HL-60/S4 treated with phorbol 12-myristate 13-acetate at 8.2 ng/mL for 4 days and 3 days (cell line): ENCODE data around the gene KHSRP.

ENCODE experiments used
- in situ Hi-C: fragments of 300-500 bp; cut with MboI; formaldehyde crosslinking; loops from 2 replicates; pipeline ENCODE4 v1.15.0; 2022; ENCODE audit warnings: low sequenced_read_pairs

The KHSRP gene

DNA sequence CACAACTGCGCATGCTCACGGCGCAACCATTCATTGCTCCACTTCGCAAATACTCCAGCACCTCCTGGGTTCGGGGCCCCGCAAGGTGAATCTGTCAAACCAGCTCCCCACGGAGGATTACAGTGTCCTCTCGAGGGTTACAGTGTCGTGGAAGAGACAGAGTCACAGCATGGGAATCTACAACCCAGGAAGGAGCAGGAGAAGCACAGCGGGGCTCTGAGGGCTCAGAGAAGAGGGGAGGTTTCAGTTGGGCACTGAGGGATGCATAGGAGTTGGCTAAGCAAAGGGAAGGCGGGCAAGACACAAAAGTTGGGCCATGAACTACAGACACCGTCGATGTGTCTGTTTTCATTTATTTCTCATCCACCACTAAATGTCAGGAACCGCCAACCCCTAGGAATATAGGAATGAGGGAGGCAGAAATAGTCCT lies 30.6 kb downstream of the KHSRP start:
- in situ Hi-C loops, result no loop called here

DNA sequence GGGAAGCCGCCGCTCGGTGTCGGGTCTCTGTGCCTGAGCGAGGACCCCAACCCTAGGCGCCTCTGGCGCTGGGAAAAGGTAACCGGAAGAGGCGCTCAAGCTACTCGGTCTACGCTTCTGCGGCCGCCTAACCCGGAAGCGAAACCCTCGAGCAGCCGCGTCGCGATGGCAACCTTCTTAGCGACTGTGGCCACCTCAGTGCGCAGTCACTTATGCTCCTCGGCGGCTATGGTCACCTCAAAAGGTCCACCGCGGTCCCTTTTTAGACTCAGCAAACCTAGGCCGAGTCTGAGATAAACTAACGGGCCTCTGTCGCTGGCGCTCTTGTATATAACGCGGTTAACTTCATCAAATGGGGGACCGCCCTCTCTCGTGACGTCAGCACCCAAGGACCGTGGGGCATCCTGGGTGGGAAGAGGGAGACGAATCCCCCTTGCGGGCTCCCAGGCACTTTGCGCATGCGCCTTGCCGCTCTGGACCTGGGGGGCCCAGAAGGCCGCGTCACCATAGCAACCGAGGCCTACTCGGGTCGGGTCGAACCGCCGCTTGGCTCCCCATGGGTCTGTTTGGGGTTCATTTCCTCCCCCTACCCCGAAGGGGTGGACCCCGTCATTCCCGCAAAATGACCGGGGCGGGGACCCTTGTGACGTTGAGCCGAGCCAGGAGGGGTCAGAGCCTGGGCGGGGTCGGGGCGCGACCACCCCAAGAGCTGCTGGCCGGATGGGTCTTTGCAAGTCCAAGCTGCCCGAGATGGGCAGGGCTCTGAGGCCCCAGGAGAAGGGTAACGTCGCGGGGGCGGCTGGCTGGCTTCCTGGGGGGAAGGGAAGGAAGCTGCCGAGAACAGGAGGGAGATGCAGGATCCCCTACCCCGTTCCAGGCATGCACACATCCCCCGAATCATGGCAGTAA lies 31.3 kb downstream of the KHSRP start, which contains the start of gene GTF2F1:
TSS of gene GTF2F1 (minus strand) at position 91 of the 909 bp plus-strand sequence. CDS start 169 bp downstream, outside the sequence.
- in situ Hi-C loops, result no loop called here

DNA sequence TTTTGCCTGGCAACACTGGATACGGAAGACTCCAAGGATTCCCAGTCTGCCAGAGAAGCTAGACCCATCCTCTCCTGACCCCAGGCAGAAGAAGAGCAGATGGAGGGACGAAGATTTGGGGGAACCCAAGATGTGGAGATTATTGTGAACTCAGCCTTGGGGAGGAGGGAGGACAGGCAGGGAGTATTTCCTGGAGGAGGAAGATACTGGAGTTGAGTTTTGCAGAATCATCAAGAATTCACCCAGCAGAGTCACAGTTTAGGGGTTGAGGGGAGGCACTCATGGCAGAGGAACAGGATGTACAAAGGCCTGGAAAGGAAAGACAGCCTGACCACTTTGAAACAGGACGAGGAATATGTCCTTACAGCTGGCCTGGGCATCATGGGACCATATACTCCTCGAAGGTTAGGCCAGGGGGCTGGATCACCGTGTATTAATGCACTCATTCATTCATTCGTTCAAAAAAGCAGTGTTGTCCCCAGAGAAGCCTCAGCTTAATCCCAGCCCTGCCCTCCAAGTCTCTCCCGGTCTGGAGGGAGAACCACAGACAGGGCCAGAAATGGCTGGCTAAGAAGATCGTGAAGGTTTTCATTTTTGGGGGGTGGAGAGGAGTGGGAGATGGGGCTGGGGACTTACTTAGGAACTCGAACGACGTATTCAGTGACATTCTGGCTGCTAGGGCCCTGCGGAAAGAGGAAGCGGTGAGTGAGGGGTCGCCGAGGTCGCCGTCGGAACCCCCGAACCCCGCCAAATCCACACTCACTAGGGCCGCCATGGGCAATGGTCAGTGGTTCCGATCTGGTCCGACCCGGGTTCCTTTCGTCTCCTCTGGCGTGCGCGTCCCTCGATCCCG lies 32.2 kb downstream of the KHSRP start:
- in situ Hi-C loops, result no loop called here

DNA sequence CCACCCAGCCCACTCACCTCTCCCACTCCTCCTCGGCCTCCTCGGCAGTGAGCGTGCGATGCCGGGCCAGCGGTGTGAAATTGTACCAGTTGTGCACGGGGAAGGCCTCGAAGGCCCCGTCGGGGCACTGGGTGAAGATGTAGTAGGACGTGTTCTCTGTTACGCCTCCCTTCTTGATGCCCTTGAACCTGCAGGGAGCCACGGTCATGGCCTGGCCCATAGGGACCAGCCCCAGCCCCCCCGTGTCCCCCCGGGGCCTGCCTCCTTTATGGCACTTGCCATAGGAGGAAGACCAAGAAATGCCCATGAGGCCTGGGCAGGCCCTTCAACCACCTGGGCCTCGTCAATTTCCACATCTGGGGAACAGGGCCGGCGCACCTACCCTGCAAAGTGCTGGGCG lies 37.2 kb downstream of the KHSRP start:
- in situ Hi-C loops, result no loop called here

DNA sequence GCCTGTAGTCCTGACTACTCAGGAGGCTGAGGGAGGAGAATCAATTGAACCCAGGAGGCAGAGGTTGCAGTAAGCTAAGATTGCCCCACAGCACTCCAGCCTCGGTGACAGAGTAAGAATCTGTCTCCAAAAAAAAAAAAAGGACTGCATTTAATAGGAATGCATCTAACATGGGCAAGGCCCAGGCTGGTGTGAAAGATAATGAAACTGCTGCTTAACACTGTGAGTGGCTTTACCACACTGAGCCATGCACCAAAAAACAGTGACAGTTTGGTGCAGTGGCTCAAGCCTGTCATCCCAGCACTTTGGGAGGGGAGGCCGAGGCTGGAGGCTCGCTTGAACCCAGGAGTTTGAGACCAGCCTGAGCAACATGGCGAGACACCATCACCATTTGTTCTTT lies 40.2 kb downstream of the KHSRP start:
- in situ Hi-C loops, result no loop called here

DNA sequence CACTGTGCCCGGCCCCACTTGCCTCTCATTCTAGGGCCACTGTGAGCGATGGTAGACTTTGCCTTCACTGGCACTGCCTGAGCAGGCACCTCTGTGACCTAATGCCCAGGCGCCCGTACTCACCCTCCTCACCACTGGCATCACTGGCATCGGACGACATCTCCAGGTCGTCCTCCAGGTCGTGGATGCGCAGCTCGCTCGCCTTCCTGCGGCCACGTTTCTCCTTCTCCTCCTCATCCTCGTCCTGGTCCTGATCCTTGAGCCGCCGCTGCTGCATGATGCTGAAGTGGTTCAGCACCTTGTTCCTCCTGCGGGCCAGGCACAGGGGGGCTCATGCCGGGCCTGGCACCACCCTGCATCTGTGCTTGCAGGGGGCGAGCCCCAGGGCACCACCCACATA lies 41.4 kb downstream of the KHSRP start:
- in situ Hi-C loops, result no loop called here

DNA sequence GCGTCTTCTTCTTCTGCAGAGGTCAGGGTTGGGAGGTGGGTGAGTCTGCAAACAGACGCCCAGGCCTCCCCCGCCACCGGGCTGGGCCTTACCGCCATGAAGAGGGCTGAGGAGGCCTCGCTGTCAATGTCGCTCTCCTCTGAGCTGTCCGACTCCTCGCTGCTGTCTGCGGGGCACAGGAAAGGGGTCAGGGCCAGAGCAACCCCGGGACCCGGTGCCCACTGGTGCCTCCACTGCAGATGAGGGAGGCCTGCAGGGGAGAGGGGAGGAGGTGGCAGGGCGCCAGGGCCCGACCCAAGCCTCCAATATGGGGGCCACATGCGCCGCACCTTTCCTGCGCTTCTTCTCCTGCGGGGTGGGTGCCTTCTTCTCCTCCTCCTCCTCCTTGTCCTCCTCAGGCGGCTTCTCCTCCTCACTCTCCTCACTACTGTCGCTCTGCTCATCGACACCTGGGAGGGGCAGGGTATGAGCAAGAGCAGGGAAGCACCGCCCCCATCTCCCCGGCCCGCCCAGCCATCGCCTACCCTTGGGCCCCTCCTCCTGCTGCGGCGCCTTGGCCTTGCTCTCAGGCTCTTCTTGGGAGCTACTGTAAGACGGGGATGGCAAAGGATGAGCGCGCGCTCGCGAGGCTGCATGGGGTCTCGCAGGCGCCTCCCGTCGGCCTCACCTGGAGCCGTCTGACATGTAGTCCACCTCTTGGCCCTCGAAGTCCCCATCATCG lies 43.4 kb downstream of the KHSRP start:
- in situ Hi-C loops, result no loop called here

DNA sequence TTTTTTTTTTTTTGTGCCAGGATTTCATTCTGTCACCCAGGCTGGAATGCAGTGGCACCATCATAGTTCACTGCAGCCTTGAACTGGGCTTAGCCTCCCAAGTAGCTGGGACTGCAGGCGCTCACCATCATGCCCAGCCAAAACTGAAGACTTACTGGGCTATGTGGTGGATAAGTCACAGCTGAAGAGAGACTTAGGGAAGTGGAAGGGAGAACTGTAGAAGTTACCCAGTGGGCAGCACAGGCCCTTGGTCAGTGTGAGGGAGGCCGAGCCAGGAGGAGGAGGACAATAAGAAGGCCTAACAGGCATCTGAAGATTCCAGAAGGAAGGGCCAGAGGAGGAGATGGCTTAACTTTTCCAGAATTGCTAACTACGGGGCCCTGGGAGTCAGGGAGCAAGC lies 44.9 kb downstream of the KHSRP start:
- in situ Hi-C loops, result no loop called here

DNA sequence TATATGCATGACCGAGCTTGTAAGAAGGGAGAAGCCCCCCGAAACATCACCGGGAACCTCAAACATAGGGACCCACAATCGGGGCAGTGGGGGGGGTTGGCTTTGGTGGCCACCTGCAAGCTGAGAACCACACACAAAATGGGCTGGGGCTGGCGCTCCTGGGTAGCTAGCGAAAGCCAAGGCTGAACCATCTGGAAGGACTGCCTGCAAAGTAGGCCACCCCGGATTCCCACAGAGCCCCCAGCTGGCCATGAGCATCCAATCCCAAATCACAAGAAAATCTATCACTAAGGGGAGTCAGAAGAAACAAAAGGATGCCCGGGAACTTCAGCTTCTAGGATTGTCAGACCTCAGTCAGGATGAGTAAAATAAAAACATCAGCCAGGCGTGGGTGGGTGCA lies 46.1 kb downstream of the KHSRP start:
- in situ Hi-C loops, result no loop called here

DNA sequence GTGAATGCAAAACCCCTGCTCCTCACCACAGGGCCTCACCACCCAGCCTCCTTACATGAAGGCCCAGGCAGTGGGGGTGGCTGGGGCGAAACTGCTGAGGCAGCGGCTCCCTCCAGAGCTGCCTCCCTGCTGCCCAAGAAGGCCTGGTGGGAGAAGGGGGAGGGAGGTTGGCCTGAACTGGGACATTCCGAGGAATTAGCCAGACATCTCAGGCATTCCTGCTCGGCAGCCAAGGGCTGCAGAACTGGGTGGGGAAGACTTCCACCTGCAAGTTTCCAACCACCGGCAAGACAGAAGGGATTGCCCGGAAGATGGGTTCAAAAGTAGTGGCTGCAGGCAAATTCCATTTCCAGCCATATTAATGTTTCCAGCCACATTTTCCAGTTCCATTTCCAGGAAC lies 46.6 kb downstream of the KHSRP start:
- in situ Hi-C loops, result no loop called here

DNA sequence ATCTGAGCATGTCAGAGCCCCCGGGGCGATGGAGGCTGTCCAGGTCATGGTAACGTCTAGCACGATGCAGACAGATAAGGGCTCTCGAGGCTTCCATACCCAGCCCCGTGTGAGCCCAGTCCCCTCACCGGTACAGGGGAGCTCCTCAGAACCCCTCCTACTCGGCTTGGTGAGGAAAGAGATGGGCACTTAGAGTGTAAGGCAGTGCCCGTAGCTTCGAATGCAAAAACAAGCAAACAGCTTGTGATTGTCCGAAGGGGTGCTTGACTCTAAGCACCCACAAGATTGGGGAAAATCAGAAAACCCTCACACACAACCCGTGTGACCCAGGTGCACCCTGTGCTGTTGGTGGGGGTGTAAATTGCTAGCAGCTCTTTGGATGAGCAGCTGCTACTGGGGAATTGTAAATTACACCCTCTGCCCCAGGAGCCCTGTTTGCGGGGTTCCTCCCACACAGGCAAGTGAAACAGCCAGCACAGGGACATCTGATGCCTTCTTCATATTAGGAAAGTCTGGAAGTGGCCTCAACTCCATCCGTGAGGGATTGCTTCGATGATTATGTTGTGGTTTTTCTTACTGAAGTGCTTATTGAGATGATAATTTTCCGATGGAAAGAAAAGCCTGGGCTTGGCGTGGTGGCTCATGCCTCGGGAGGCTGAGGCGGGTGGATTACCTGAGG lies 48.0 kb downstream of the KHSRP start:
- in situ Hi-C loops, result no loop called here

DNA sequence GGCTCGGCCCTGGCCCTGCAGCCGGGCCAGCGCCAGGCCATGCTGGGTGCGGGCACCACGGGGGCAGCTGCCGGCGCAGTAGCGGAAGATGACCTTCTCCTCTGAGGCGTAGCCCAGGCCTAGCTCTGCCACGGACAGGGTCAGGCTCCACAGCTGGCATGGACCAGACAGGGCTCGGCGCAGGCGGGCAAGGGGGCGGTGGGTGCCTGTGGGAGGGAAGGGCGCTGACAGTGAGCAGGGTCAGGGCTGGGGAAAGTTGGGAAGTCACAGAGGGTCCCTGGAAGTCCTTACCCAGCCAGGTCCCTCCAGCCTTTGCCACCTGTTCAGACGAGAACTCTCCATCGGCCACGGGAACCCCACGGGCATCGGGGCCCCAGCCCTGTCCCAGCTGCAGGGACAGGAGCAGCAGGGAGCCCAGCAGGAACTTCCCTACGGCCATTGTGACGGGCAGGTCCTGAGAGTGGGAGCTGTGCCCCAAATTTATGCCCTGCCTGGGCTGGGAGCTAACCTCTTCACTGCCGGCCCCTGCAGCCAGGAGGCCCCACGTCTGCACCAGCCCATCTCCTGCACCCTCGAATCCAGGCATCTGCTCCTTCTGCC lies 49.1 kb downstream of the KHSRP start, which contains the start of gene PSPN:
TSS of gene PSPN (minus strand) at position 523 of the 600 bp plus-strand sequence. CDS start at position 439, 84 bp downstream.
- in situ Hi-C loops, result no loop called here

DNA sequence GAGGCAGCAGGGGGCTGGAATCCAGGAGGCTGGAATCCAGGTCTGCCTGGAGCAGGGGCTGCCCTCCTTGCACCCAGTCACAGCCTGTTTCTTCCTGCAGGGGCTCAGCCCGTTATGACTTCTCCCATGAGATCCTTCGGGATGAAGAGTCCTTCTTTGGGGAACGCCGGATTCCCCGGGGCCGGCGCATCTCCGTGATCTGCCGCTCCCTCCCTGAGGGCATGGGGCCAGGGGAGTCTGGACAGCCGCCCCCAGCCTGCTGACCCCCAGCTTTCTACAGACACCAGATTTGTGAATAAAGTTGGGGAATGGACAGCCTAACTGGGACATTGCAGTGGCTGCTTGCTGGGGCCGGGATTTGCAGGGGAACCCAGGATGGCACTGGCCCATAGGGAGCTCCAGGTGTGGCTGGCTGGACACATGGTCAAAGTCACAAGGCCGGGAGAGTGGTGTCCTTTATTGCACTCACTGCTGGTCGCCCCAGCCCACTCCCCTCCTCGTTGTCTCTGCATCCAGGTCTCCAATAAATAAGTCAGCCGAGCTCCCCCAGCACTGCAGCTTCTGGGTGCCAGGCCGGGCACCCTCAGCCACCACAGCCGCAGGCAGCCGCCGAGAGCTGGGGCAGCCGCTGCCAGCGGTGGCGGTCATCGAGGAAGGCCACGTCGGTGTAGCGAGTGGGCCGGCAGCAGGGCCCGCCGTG lies 49.8 kb downstream of the KHSRP start:
- in situ Hi-C loops, result no loop called here

DNA sequence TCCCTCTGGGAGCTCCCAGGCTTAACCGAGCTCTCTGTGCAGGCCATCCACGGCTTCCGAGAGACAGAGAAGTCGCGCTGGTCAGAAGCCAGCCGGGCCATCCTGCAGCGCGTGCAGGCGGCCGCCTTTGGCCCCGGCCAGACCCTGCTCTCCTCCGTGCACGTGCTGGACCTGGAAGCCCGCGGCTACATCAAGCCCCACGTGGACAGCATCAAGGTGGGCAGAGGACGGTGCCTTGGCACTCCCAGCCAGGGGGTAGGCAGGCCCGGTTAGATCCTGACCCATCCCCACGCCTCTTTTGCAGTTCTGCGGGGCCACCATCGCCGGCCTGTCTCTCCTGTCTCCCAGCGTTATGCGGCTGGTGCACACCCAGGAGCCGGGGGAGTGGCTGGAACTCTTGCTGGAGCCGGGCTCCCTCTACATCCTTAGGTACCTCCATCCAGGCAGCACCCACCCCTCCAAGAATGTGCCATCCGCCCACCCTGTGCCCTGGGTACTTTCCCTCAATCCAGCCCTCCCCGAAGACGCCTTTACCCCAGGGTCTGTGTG lies 50.4 kb downstream of the KHSRP start:
- in situ Hi-C loops, result no loop called here

DNA sequence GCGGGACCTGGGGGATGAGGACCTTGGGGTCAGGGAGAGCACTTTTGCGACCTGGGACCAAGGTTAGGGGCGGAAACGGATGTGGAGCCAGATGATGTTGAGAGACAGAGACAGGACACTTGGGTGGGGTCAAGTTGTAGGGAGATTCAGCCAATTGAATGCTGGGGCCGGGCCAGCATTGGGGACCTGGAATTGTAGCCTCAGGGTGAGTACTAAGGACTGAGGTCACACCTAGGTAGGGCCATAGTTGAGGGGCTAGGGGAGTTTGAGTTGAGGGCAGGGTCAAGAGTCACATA lies 50.9 kb downstream of the KHSRP start:
- in situ Hi-C loops, result no loop called here

DNA sequence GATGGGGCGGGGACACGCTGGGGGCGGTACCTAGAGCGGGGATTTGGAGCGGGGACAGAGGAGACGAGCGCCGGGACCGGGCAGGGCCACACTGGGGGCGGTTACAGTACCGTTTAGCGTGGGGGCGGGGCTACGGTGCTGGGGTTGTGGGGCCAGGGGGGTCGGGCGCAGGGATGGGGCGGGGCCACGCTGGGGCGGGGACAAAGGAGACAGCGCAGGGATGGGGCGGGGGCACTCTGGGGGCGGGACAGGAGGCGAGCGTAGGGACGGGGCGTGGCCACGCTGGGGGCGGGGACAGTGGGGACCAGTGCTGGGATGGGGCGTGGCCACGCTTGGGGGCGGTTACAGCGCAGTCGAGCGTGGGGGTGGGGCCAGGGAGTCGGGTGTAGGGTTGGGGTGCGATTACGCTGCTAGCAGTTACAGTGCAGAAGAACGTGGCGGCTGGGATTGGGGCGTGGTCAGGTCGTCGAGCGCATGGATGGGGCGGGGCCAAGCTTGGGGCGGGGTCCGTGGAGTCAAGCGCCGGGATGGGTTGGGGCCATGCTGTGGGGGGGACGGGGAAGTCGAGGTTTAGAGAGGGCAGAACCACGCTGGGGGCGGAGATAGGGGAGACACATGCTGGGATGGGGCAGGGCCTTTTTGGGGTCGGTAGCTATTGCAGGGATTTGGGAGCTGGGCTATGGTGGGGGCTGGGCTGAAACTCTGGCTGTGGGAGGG lies 51.4 kb downstream of the KHSRP start:
- in situ Hi-C loops, result no loop called here

DNA sequence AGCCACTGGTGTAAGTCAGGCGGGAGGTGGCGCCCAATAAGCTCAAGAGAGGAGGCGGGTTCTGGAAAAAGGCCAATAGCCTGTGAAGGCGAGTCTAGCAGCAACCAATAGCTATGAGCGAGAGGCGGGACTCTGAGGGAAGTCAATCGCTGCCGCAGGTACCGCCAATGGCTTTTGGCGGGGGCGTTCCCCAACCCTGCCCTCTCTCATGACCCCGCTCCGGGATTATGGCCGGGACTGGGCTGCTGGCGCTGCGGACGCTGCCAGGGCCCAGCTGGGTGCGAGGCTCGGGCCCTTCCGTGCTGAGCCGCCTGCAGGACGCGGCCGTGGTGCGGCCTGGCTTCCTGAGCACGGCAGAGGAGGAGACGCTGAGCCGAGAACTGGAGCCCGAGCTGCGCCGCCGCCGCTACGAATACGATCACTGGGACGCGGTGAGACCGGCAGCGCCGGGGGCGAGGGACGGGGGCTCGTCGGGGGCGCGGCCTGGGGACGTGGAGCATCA lies 52.0 kb downstream of the KHSRP start, which contains the start of gene ALKBH7:
TSS of gene ALKBH7 (plus strand) at position 201 of the 502 bp plus-strand sequence. CDS start at position 228, 27 bp downstream.
- in situ Hi-C loops, result no loop called here

DNA sequence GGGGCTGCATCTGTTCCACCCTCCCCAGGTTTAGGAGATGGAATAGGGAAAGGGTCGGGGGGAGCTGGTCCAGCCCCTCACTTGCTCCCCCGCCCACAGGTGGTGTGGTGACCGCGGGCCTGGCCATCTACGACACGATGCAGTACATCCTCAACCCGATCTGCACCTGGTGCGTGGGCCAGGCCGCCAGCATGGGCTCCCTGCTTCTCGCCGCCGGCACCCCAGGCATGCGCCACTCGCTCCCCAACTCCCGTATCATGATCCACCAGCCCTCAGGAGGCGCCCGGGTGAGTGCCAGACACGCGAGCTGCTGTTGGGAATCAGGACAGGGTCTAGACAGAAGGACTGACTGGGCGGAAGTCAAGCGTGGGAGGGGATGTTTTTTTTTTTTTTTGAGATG lies 60.3 kb downstream of the KHSRP start:
- in situ Hi-C loops, result no loop called here
